ENCODE data around the gene AGPS. TPM values are rescaled to one million over a fixed set of nuclear protein-coding genes. Genes with fewer than 3 reads are reported as not detected.

The AGPS gene
- total RNA-seq, 1 donor from 2014 or later = 43.9 TPM

DNA sequence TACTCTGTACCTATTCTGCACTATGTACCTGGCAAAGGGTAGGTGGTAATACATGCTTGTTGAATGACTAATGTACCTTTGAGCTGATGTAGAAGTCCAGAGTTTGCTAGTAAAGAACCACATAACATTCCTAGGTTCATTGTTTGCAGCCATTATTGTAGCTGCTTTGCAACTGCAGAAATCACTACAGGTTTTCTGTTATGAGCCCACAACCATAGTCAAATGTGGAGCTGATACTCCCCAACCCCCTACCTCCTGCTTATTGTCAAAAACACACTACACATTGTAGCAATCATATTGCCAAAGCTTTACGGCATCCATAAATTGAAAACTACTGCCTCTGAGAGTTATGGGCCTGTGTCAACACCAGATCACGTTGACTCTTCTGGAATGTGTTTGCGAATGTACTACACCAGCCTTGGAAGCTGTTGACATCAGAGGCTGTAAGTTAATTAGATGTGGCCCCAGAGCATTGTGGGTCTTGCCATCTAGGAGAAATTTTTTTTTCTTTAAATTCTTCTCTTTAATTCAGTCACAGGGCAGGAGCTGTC is 187.0 kb downstream of the AGPS start:
- Mint-ChIP-seq H3K4me3 (no peak overlapping the region), H3K27me3 (ENCODE audit: low read depth) (no peaks in the 10 kb centered on the region), H3K36me3 (no peaks in the 10 kb centered on the region), H3K27ac (no peak overlapping the region), H3K9me3 (peaks cover 10% of the 10 kb centered on the region), H3K4me1 (peaks cover 7% of the 10 kb centered on the region)
- DNase-seq (ENCODE audit: low spot score in 2 of 2, unreplicated experiment in 2 of 2) = no peak
- TF ChIP-seq, protein P1, sequence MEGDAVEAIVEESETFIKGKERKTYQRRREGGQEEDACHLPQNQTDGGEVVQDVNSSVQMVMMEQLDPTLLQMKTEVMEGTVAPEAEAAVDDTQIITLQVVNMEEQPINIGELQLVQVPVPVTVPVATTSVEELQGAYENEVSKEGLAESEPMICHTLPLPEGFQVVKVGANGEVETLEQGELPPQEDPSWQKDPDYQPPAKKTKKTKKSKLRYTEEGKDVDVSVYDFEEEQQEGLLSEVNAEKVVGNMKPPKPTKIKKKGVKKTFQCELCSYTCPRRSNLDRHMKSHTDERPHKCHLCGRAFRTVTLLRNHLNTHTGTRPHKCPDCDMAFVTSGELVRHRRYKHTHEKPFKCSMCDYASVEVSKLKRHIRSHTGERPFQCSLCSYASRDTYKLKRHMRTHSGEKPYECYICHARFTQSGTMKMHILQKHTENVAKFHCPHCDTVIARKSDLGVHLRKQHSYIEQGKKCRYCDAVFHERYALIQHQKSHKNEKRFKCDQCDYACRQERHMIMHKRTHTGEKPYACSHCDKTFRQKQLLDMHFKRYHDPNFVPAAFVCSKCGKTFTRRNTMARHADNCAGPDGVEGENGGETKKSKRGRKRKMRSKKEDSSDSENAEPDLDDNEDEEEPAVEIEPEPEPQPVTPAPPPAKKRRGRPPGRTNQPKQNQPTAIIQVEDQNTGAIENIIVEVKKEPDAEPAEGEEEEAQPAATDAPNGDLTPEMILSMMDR (IDR thresholded peaks at IDR 0.05; ENCODE audit: unreplicated experiment) = no peak

DNA sequence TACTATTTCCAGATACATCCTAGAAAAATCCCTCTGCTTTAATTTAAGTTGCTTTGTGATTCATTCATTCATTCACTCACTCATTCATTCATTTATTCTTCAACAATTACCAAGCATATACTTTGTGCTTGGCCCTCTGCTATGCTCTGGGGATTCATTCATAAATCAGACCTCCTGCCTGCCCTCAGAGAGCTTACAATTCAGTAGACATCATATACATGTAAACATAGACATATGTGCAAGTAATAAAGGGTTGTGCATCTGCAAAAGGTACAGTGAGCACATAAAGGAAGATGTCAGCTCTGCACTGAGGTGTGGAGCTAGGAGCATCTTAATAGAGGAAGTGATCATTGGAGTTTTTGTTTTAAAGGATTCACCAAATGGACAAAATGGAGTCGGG is 189.4 kb downstream of the AGPS start:
- peaks cover 10% of the 10 kb centered on the region for H3K9me3 Mint-ChIP-seq

DNA sequence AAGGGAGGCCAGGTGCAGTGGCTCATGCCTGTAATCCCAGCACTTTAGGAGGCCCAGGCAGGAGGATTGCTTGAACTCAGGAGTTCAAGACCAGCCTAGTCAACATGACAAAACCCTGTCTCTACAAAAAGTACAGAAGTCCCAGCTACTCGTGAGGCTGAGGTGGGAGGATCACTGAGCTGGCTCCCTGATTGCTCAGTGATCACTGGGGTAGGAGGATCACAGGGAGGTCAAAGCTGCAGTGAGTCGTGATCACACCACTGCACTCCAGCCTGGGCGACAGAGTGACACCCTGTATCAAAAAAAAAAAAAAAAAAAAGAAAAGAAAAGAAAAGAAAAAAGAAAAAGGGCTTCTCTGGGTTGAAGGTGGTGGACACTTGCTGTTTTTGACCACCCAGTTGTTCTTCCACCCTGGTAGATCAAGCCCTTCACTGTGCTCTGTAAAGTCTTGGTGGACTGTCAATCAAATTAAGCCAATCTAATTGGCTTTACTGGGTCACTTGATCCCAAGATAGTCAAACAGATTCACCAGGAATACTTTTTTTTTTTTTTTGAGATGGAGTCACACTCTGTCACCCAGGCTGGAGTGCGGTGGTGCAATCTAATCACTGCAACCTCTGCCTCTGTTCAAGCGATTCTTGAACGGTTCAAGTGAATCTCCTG is 191.6 kb downstream of the AGPS start:
- Mint-ChIP-seq H3K27ac (no peak overlapping the region), H3K36me3 (no peaks in the 10 kb centered on the region), H3K9me3 (peaks cover 5% of the 10 kb centered on the region), H3K4me3 (no peak overlapping the region), H3K27me3 (ENCODE audit: low read depth) (no peaks in the 10 kb centered on the region), H3K4me1 (peaks cover 17% of the 10 kb centered on the region)
- TF ChIP-seq, protein P1 (IDR thresholded peaks at IDR 0.05; ENCODE audit: unreplicated experiment) = no peak
- no peak for DNase-seq (ENCODE audit: low spot score in 2 of 2, unreplicated experiment in 2 of 2)

More for the DNA sequence above, 189.4 kb downstream of the AGPS start:
- Mint-ChIP-seq H3K27ac (no peak overlapping the region), H3K4me1 (peaks cover 7% of the 10 kb centered on the region), H3K27me3 (ENCODE audit: low read depth) (no peaks in the 10 kb centered on the region), H3K36me3 (no peaks in the 10 kb centered on the region), H3K4me3 (no peak overlapping the region)
- no peak for DNase-seq (ENCODE audit: low spot score in 2 of 2, unreplicated experiment in 2 of 2)
- TF ChIP-seq, protein P1 (IDR thresholded peaks at IDR 0.05; ENCODE audit: unreplicated experiment) = no peak

DNA sequence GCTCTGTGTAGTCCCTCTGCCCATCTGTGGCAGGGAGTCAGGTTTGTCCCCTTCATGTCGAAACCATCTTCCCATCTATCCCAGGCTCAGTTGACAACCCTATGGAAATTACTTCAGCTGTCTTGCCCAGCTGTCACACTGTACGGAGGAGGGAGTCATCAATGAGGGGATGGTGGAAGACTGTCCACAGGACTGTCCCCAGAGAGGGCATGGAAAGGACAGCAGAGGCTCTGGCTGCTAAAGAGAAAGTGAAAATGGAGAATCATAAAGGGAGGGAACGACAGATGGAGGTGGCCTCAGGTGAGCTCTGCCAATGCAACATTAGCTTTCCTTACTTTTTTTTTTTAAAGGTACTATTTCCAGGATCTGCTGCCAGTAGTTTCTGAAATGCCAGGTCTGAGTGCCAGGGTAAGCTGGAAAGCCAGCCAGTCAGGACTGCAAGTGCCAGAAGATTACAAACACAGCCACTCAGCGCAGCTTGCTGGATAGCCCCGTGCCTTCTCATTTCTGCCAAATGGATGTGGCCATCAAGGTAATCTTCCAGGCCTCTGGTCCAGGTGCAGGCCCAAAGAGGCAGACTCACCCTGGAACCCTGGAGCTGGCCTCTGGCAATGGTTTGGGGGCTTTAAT is 192.8 kb downstream of the AGPS start:
- H3K4me3 Mint-ChIP-seq = no peak overlapping the region
- peaks cover 17% of the 10 kb centered on the region for H3K4me1 Mint-ChIP-seq
- H3K36me3 Mint-ChIP-seq = no peaks in the 10 kb centered on the region
- H3K27me3 Mint-ChIP-seq (ENCODE audit: low read depth) = no peaks in the 10 kb centered on the region
- DNase-seq (ENCODE audit: low spot score in 2 of 2, unreplicated experiment in 2 of 2) = no peak
- H3K27ac Mint-ChIP-seq = no peak overlapping the region
- H3K9me3 Mint-ChIP-seq = peaks cover 5% of the 10 kb centered on the region
- TF ChIP-seq, protein P1 (IDR thresholded peaks at IDR 0.05; ENCODE audit: unreplicated experiment) = no peak

DNA sequence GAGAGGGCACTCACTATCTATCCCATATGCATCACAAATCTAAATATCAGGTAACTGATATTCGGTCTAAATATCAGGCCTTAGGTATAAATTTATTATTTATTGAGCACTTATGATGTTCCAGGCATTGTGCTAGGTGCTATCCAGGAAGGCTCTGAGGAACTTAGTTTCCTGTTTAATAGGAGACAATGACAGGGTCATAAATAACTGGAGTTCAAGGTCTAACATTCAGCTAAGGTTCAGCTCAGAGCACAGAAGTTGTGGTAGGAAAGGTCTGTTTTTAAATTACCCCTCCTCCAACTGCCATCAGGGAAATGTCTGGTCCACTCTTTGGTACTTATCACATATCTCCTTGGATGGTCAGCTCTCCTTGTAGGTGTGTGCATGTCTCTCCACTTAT is 193.6 kb downstream of the AGPS start:
- Mint-ChIP-seq H3K36me3 (no peaks in the 10 kb centered on the region), H3K27me3 (ENCODE audit: low read depth) (no peaks in the 10 kb centered on the region)

More for the DNA sequence above, 193.6 kb downstream of the AGPS start:
- DNase-seq (ENCODE audit: low spot score in 2 of 2, unreplicated experiment in 2 of 2) = no peak
- Mint-ChIP-seq H3K27ac (no peak overlapping the region), H3K9me3 (peaks cover 5% of the 10 kb centered on the region), H3K4me1 (peaks cover 17% of the 10 kb centered on the region), H3K4me3 (no peak overlapping the region)
- TF ChIP-seq, protein P1 (IDR thresholded peaks at IDR 0.05; ENCODE audit: unreplicated experiment) = no peak

All from mesothelial cell of epicardium (in vitro differentiated cells).